Karpas-422 (cell line): Measurements from ENCODE around the gene FOXL1. TPM values are rescaled to one million over a fixed set of nuclear protein-coding genes. Genes with fewer than 3 reads are reported as not detected.
A peak's percentile ranks its signal among the peaks of the same experiment; 100 is the strongest.

Source experiments
- DNase-seq: peaks from one replicate; pipeline ENCODE4 v3.0.0-alpha.2; 2015
- H2AFZ ChIP-seq: fragments of 200-600 bp; sonication (generic); 2 replicates; pipeline ENCODE4 v1.6.1; 2014; ENCODE audit warnings: antibody characterized with exemption, low read length, mixed read lengths
- H3K27ac ChIP-seq: fragments of 200-600 bp; sonication (generic); 2 replicates; pipeline ENCODE4 v1.5.1; 2014; ENCODE audit warnings: mild to moderate bottlenecking, low read length, moderate library complexity
- H3K27me3 ChIP-seq: fragments of 200-600 bp; sonication (generic); 2 replicates; pipeline ENCODE4 v1.6.1; 2014; ENCODE audit warnings: low read length, mixed read lengths
- H3K36me3 ChIP-seq: fragments of 200-600 bp; sonication (generic); 2 replicates; pipeline ENCODE4 v1.6.1; 2014; ENCODE audit warnings: low read length, mixed read lengths; ENCODE audit not compliant: insufficient read depth
- H3K4me1 ChIP-seq: fragments of 200-600 bp; sonication (generic); 2 replicates; pipeline ENCODE4 v1.6.1; 2014; ENCODE audit warnings: mild to moderate bottlenecking, low read length, mixed read lengths
- H3K4me2 ChIP-seq: fragments of 200-600 bp; sonication (generic); 2 replicates; pipeline ENCODE4 v1.6.1; 2014; ENCODE audit warnings: low read length, low read depth, mild to moderate bottlenecking; ENCODE audit not compliant: poor library complexity, severe bottlenecking
- H3K4me3 ChIP-seq: fragments of 200-600 bp; sonication (generic); 2 replicates; pipeline ENCODE4 v1.5.1; 2014; ENCODE audit warnings: mild to moderate bottlenecking, antibody characterized with exemption, low read length, mixed read lengths
- H3K79me2 ChIP-seq: fragments of 200-600 bp; sonication (generic); 2 replicates; pipeline ENCODE4 v1.6.1; 2014; ENCODE audit warnings: mild to moderate bottlenecking, low read length, mixed read lengths
- H3K9ac ChIP-seq: fragments of 200-600 bp; sonication (generic); 2 replicates; pipeline ENCODE4 v1.6.0; 2014; ENCODE audit warnings: low read length
- H3K9me2 ChIP-seq: fragments of 200-600 bp; sonication (generic), shearing (Covaris generic); replicated peaks from 2 replicates; pipeline ENCODE4 v1.6.0; 2014; ENCODE audit warnings: mild to moderate bottlenecking, low read length, moderate library complexity; ENCODE audit not compliant: insufficient read depth
- H3K9me3 ChIP-seq: fragments of 300-700, 200-600 bp; sonication (generic); 2 replicates; pipeline ENCODE4 v1.6.1; 2014; ENCODE audit warnings: low read length, mixed read lengths
- H4K20me1 ChIP-seq: fragments of 200-600 bp; sonication (generic); 2 replicates; pipeline ENCODE4 v1.6.1; 2014; ENCODE audit warnings: mild to moderate bottlenecking, antibody characterized with exemption, low read length, low read depth; ENCODE audit not compliant: insufficient read depth
- total RNA-seq: library from RNA; depleted of rRNA; stranded (reverse); fragments of >200 nt; shearing (Covaris generic); gene quantifications from 2 replicates; pipeline ENCODE4 v1.2.3, GENCODE V29; 2014; ENCODE audit warnings: low replicate concordance

The FOXL1 gene
- total RNA-seq, 1 experiment from 2014 or later = not detected

DNA sequence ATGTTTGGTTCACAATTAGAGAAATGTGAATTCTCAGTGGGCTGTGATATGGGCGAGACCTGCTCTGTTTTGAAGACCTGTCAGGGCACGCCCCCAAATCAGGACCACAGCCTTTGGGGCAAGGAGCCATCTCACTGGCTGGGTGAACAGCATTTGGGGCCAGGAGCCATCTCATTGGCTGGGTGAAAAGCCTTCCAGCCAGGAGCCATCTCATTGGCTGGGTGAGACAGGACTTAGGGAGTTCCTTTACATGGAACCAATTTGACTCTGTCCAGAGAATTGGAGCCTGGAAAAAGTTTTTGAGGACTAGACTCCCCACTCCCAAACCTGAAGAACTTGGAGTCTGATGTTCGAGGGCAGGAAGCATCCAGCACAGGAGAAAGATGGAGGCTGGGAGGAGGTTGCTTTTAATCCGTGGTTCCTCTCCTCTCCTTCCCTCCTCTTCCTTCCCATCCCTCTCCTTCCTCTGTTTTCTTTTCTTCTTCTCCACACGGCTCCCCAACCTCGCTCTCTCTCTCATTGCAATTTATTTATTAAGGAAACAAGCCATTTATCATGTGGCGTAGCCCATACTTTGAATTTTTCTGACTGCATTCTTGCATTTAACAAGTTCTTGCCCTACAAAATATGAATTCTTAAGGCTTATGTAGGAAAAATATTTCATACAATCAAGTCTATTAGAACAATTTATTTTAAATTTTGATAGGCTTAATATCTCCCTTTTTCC is 19.7 kb downstream of the FOXL1 start:
- H3K9ac ChIP-seq = no peak overlapping the region
- H3K36me3 ChIP-seq = no peaks in the 10 kb centered on the region
- H3K27ac ChIP-seq = no peak overlapping the region
- no peak overlapping the region for H3K4me2 ChIP-seq
- no peaks in the 10 kb centered on the region for H4K20me1 ChIP-seq
- DNase-seq = peak; percentile 70
- H3K9me2 ChIP-seq = no peaks in the 10 kb centered on the region
- no peaks in the 10 kb centered on the region for H3K79me2 ChIP-seq
- no peaks in the 10 kb centered on the region for H3K27me3 ChIP-seq
- H3K9me3 ChIP-seq = no peaks in the 10 kb centered on the region
- no peaks in the 10 kb centered on the region for H3K4me1 ChIP-seq
- H2AFZ ChIP-seq = no peak overlapping the region
- no peak overlapping the region for H3K4me3 ChIP-seq

- Histone ChIP-seq H2AFZ (no peak overlapping the region), H4K20me1 (no peaks in the 10 kb centered on the region), H3K4me2 (no peak overlapping the region), H3K9ac (no peak overlapping the region), H3K9me3 (no peaks in the 10 kb centered on the region), H3K27ac (no peak overlapping the region), H3K36me3 (no peaks in the 10 kb centered on the region), H3K4me3 (no peak overlapping the region), H3K9me2 (no peaks in the 10 kb centered on the region), H3K4me1 (no peaks in the 10 kb centered on the region), H3K79me2 (no peaks in the 10 kb centered on the region), H3K27me3 (no peaks in the 10 kb centered on the region)
- DNase-seq = no peak
Observed at GRCh38 chr16:86598607-86599565, 20.5 kb downstream of the FOXL1 start.

DNA sequence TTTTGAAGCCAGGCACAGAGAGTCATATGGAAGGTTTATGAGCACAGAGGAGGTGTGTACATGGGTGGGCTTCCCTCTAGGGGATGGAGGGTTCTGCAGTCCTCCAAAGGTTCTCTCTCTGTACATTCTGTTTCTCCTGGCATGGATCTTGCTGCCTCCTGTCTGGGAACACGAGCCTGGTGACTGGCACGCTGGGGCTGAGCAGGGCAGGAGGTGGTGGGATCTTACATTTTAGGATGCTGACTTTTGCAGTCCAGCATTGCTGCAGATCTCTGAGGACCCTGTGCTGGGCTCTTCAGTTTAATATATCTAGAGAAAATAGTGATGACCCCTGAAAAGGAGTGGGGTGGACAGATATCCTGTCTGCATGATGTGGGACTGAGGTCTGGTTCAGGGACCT is 23.0 kb downstream of the FOXL1 start:
- H3K27me3 ChIP-seq = no peaks in the 10 kb centered on the region
- no peak overlapping the region for H3K4me3 ChIP-seq
- DNase-seq = no peak
- H4K20me1 ChIP-seq = no peaks in the 10 kb centered on the region
- no peak overlapping the region for H3K9ac ChIP-seq
- H3K79me2 ChIP-seq = no peaks in the 10 kb centered on the region
- no peak overlapping the region for H2AFZ ChIP-seq
- H3K9me2 ChIP-seq = no peaks in the 10 kb centered on the region
- H3K9me3 ChIP-seq = no peaks in the 10 kb centered on the region
- H3K27ac ChIP-seq = no peak overlapping the region
- H3K4me1 ChIP-seq = no peaks in the 10 kb centered on the region
- H3K4me2 ChIP-seq = no peak overlapping the region
- H3K36me3 ChIP-seq = no peaks in the 10 kb centered on the region

- Histone ChIP-seq H2AFZ (no peak overlapping the region), H3K4me1 (no peaks in the 10 kb centered on the region), H3K27ac (no peak overlapping the region), H3K9me3 (no peaks in the 10 kb centered on the region), H3K4me2 (no peak overlapping the region), H4K20me1 (no peaks in the 10 kb centered on the region), H3K36me3 (no peaks in the 10 kb centered on the region), H3K9me2 (no peaks in the 10 kb centered on the region), H3K4me3 (no peak overlapping the region), H3K9ac (no peak overlapping the region), H3K79me2 (no peaks in the 10 kb centered on the region), H3K27me3 (no peaks in the 10 kb centered on the region)
- DNase-seq = no peak
Observed at GRCh38 chr16:86602521-86602920, 24.2 kb downstream of the FOXL1 start.

GRCh38 chr16:86604436-86605193 is 26.3 kb downstream of the FOXL1 start:
- no peak overlapping the region for H3K4me2 ChIP-seq
- no peaks in the 10 kb centered on the region for H3K4me1 ChIP-seq
- H3K36me3 ChIP-seq = no peaks in the 10 kb centered on the region
- no peak overlapping the region for H3K4me3 ChIP-seq
- no peak for DNase-seq
- no peaks in the 10 kb centered on the region for H3K9me2 ChIP-seq
- H3K79me2 ChIP-seq = no peaks in the 10 kb centered on the region
- no peak overlapping the region for H3K27ac ChIP-seq
- H3K9ac ChIP-seq = no peak overlapping the region
- H4K20me1 ChIP-seq = no peaks in the 10 kb centered on the region
- no peaks in the 10 kb centered on the region for H3K27me3 ChIP-seq
- H2AFZ ChIP-seq = no peak overlapping the region
- no peaks in the 10 kb centered on the region for H3K9me3 ChIP-seq

DNA sequence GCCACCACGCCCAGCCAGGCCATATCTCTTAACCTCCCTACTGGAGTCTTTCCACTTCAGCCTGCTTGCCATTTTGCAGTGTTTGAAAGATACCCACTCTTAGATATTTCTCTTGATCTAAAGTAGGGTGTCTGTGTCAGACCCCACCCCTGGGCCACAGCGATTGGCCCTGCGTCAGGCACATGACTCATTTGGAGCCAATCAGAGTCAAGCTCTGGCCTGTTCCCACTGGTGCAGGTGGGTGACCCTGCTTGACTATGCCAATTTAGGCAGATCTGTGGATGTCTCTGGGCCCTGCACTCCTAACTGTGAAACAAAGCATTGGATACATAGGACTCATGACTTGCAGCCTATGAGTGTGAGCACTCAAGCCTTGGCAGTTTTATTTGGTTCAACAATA is 27.6 kb downstream of the FOXL1 start:
- Histone ChIP-seq H3K4me1 (no peaks in the 10 kb centered on the region), H3K9ac (no peak overlapping the region), H3K4me2 (no peak overlapping the region), H3K9me2 (no peaks in the 10 kb centered on the region), H3K27me3 (no peaks in the 10 kb centered on the region), H4K20me1 (no peaks in the 10 kb centered on the region), H2AFZ (no peak overlapping the region), H3K79me2 (no peaks in the 10 kb centered on the region), H3K27ac (no peak overlapping the region), H3K4me3 (no peak overlapping the region), H3K9me3 (no peaks in the 10 kb centered on the region), H3K36me3 (no peaks in the 10 kb centered on the region)
- DNase-seq = no peak

DNA sequence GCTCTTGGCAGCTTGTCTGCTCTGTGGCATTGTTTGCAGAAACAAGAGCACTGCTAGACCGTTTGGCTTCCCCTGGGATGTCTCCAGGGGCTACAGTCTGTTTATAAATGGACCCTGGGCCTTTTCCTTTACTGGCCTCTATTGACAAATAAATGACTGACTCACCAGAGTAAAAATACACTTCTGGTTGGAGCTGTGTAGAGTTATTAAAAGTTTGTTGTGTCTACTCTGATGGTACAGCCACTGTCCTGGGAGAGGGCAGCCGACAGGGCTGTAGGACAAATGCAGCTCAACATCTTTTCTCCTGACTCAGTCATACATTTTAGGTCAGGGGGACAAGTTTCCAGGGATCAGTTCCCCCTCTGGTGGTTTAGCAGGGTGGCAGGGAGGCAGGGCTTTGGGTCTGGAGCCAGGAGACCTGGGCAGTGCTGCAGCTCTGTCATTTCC is 30.0 kb downstream of the FOXL1 start:
- Histone ChIP-seq H3K4me3 (no peak overlapping the region), H2AFZ (no peak overlapping the region), H4K20me1 (no peaks in the 10 kb centered on the region), H3K27ac (no peak overlapping the region), H3K9me2 (no peaks in the 10 kb centered on the region), H3K9me3 (no peaks in the 10 kb centered on the region), H3K9ac (no peak overlapping the region), H3K4me1 (no peaks in the 10 kb centered on the region), H3K4me2 (no peak overlapping the region), H3K27me3 (no peaks in the 10 kb centered on the region), H3K79me2 (no peaks in the 10 kb centered on the region), H3K36me3 (no peaks in the 10 kb centered on the region)
- DNase-seq = no peak

DNA sequence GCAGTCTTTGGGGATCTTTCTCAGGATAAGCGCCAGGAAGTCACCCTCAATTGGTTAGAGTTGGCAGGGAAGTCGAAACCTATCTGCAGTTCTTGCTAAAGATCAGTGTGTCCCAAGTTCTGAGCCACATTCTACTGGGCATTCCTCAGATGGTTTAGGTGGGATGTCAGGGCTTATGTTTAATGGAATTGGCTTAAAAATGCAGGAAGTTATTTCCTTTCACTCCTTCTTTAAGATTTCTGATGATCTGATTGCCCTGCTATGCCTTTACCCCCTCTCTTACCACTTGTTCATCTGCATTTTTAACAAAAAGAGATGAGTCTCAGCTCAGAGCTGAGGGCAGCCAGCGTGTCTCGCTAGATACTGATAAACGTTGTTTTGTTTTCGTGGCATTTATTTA is 30.8 kb downstream of the FOXL1 start:
- no peaks in the 10 kb centered on the region for H4K20me1 ChIP-seq
- no peaks in the 10 kb centered on the region for H3K9me3 ChIP-seq
- no peak overlapping the region for H3K4me3 ChIP-seq
- no peak overlapping the region for H2AFZ ChIP-seq
- no peak overlapping the region for H3K27ac ChIP-seq
- DNase-seq = no peak
- H3K36me3 ChIP-seq = no peaks in the 10 kb centered on the region
- H3K79me2 ChIP-seq = no peaks in the 10 kb centered on the region
- H3K27me3 ChIP-seq = no peaks in the 10 kb centered on the region
- H3K4me1 ChIP-seq = no peaks in the 10 kb centered on the region
- no peaks in the 10 kb centered on the region for H3K9me2 ChIP-seq
- no peak overlapping the region for H3K4me2 ChIP-seq
- H3K9ac ChIP-seq = no peak overlapping the region
